KOPT-K1 (cell line): ENCODE data around the gene RHBDL2.
A peak's percentile ranks its signal among the peaks of the same experiment; 100 is the strongest.
"Not testable (repeated sequence)": the region's sequence is repeated elsewhere in the genome, so short reads cannot be mapped to it uniquely, and the experiment has no call there.

Experiments
- H3K27ac ChIP-seq: fragments of 200-600 bp; sonication (generic); 2 replicates; pipeline ENCODE4 v1.5.1; 2016; ENCODE audit warnings: antibody characterized with exemption, mild to moderate bottlenecking, low read depth, low read length; ENCODE audit not compliant: poor library complexity, severe bottlenecking
- H3K36me3 ChIP-seq: fragments of 200-600 bp; sonication (generic); 2 replicates; pipeline ENCODE4 v1.5.1; 2017; ENCODE audit warnings: antibody characterized with exemption, mild to moderate bottlenecking, low read length, moderate library complexity; ENCODE audit not compliant: insufficient read depth
- H3K9me3 ChIP-seq: fragments of 200-600 bp; sonication (generic); 2 replicates; pipeline ENCODE4 v1.5.1; 2017; ENCODE audit warnings: antibody characterized with exemption, low read length, mild to moderate bottlenecking; ENCODE audit not compliant: insufficient read depth, poor library complexity, severe bottlenecking

The RHBDL2 gene

DNA sequence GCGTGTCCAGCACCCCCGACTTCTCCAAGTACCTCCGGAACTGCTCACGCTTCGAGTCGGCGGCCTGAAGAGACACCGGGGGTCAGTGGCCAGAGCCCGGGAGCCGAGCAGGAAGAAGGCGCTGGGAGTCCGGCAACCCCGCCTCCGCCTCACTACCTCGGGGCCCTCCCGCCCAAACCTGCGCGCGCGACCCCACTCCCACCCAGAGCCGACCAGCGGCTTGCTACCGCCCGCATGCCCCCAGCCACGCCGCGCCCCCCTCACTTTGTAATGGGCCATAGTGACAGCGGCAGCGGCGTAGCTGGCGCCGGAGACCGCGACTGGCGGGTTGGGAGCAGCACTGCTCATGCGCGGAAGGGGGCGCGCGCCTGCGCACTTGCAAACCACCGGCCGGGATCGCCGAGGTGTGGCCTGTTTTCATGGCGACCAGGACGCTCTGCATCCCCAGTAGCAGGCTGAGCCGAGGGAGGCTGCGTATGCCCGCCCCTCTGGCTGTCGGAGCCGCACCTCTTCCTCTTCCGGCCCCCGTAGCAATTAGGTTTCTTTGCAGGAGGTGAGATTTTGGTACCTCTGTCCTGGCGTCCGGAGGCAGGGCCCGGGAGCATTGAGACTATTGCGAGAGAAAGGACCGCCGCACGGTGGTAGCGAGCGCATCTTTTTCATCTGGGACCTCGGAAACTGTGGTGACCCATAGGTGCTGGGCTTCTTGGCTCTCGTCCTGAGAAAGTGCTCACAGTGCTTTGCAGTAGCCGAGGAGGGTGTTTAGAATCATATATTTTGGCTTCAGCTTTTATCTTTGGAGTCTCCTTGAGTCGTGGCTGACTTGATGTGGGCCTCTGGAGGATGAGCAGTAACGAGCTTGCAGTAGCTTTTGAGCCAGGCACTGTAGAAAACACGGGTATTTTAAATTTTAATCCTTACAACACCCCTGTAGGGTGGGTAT, 68.3 kb downstream of the RHBDL2 start, which contains the start of gene MYCBP:
Gene MYCBP, minus strand, starts transcription at position 322 of the 943 bp plus-strand sequence. Its CDS starts 43 bp downstream, at position 279.
- no peaks in the 10 kb centered on the region for H3K9me3 ChIP-seq
- no peaks in the 10 kb centered on the region for H3K36me3 ChIP-seq
- peak within 1 kb of the TSS; percentile 56 for H3K27ac ChIP-seq

GRCh38 chr1:38872401-38873026, 69.1 kb downstream of the RHBDL2 start:
- peak overlapping the region; percentile 56 for H3K27ac ChIP-seq
- peaks cover 5% of the 10 kb centered on the region; the same call in 1 of the 2 replicates for H3K36me3 ChIP-seq
- no peaks in the 10 kb centered on the region for H3K9me3 ChIP-seq

GRCh38 chr1:38870996-38871395, 70.6 kb downstream of the RHBDL2 start:
- H3K9me3 ChIP-seq = no peaks in the 10 kb centered on the region
- H3K36me3 ChIP-seq = peaks cover 20% of the 10 kb centered on the region; the same call in 1 of the 2 replicates

GRCh38 chr1:38867208-38867607, 74.4 kb downstream of the RHBDL2 start:
- H3K36me3 ChIP-seq = peaks cover 51% of the 10 kb centered on the region
- H3K9me3 ChIP-seq = no peaks in the 10 kb centered on the region
- no peak overlapping the region for H3K27ac ChIP-seq

More at GRCh38 chr1:38870996-38871395, 70.6 kb downstream of the RHBDL2 start:
- no peak overlapping the region for H3K27ac ChIP-seq

- Histone ChIP-seq H3K27ac (no peak overlapping the region), H3K9me3 (no peaks in the 10 kb centered on the region), H3K36me3 (peaks cover 51% of the 10 kb centered on the region)
These were observed 76.4 kb downstream of the RHBDL2 start for GRCh38 chr1:38865112-38865715.

DNA sequence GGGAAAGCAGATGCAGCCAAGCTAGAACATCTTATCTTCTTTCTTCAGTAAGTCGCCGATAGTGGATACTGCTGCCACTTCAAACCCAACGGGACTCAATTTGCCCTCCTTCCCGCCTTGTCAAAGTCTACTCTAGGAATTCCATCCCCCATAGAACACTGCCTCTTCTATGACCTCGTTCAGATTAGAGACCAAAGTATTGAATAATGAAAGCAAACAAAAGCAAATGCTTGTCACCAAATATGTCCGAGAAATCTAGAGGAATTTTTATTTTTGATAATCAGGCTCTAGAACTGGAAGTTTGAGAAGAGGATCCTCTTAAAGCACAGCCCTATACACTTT, 81.2 kb downstream of the RHBDL2 start:
- Histone ChIP-seq H3K9me3 (no peaks in the 10 kb centered on the region), H3K27ac (peak overlapping the region; percentile 65), H3K36me3 (peaks cover 40% of the 10 kb centered on the region)

- Histone ChIP-seq H3K36me3 (peaks cover 40% of the 10 kb centered on the region), H3K9me3 (no peaks in the 10 kb centered on the region), H3K27ac (peak within 1 kb of the TSS; percentile 65)
These were observed 81.8 kb downstream of the RHBDL2 start, which contains the start of gene RRAGC for GRCh38 chr1:38859561-38860453. RRAGC (minus strand) TSS chr1:38859772; CDS start chr1:38859646, 126 bp downstream.

DNA sequence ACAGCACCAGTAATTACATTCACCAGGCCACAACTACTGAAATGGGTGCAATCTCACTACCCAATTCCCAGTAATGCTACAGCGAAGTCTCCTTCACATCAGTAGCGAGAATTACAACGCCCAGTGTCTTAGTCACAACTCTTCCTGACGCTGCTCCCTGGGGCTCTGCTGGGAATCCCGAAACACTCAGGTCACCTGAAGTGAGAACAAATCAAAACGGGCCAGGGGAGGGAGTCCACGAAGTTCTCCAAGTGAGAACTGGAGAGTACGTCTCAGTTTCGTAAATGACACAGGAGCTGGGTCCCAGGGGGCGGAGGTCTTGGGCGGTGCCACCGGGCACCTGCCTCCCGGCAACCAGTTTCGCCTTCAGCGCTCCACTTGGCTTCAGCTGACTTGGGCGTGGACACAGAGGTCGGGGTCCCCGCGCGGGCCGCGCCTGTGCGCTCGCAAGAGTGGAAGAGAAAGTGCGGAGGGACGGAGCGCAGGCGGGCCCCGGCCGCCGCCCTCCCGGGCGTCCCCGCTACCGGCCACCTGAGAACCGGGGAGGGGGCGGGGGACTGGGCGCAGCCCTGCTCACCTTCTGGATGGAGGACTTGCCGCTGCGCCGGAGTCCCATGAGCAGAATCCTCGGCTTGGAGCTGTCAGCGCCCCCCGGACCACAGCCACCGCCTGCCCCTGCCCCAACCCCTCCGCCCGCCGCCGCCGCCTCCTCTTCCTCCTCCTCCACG, 82.6 kb downstream of the RHBDL2 start:
- H3K36me3 ChIP-seq = peaks cover 36% of the 10 kb centered on the region
- no peaks in the 10 kb centered on the region for H3K9me3 ChIP-seq
- peak overlapping the region; percentile 39 for H3K27ac ChIP-seq

DNA sequence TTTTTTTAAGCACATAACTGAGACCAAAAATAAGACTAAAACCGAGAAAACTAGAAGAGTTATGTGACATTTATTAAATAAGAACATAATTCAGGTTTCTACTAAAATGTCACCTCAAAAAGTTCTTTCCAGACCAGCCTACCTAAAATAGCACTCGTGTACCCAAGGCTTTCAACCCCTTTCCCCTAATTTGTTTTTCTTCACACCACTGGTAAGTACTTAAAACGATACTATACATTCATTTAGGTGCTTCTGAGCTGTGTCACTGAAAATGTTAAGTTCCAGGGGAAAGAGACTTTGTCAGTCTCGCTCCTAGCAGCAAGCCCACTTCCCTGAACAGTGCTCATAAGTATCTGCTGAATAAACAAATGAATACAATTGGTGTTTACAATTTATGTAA, 88.8 kb downstream of the RHBDL2 start:
- H3K9me3 ChIP-seq = no peaks in the 10 kb centered on the region
- no peak overlapping the region for H3K27ac ChIP-seq
- H3K36me3 ChIP-seq = peaks cover 70% of the 10 kb centered on the region

DNA sequence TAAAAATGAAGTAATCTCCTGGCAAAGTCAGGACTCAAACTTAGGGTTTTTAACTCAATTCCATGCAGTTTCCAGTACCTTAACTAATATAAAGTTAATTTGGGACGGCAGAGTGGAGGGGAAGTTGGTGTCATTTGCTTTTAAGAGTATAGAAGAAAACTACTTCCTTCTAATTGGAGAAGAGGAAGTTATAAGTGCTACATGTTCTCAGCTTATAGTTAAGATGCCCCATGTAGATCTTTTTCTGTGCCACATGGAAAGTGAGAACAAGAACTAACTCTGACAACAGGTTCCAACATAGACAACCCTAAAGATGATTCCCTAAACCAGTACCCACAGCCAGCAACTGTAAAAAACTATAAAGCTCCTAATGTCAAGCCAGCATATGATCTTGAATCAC, 93.6 kb downstream of the RHBDL2 start:
- no peak overlapping the region for H3K27ac ChIP-seq

DNA sequence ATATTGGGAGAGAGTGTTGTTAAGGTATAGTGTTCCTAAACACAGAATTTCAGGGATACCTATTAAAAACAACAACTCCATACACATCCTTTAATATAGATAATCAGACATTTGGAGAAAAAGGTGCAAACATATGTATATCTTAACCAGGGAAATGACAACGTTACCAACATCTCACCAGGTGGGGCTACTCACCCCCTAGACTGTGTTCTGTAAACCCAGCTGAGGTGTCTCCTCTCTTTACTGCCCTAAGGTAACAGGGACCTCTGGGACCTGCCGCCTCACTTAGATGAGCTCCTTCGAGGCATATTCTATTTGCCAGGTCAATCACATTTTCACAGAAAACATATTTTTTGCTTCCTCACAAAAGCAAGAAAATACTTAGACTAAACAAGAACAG, 95.4 kb downstream of the RHBDL2 start:
- H3K27ac ChIP-seq = no peak overlapping the region
- no peaks in the 10 kb centered on the region for H3K9me3 ChIP-seq
- peaks cover 79% of the 10 kb centered on the region for H3K36me3 ChIP-seq

More for the DNA sequence above, 93.6 kb downstream of the RHBDL2 start:
- Histone ChIP-seq H3K9me3 (no peaks in the 10 kb centered on the region), H3K36me3 (peaks cover 83% of the 10 kb centered on the region)

- H3K27ac ChIP-seq, H3K9me3 ChIP-seq: not testable (repeated sequence)
- peaks cover 81% of the 10 kb centered on the region for H3K36me3 ChIP-seq
These were observed 96.5 kb downstream of the RHBDL2 start for GRCh38 chr1:38845088-38845487.

GRCh38 chr1:38840281-38840680, 101.3 kb downstream of the RHBDL2 start:
- Histone ChIP-seq H3K9me3 (no peaks in the 10 kb centered on the region), H3K27ac (no peak overlapping the region), H3K36me3 (peaks cover 69% of the 10 kb centered on the region)

DNA sequence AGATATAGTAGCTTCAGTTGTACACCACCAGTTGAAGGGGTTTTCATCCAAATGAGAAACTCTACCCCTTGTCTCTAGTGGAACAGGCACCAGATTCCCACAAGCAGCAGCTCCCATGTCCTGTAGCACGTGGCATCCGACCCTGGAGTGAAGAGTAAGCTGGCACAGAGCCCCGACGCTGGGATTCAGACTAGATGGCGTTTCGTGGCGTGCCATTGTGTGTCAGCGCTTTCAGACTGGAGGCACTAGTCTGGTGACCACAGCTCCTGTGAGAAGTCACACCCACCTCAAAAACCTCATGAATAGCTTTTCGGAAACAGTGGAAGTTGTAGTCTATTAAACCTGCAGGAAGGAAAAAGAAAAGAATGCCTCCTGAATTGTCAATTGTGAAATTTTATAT, 102.3 kb downstream of the RHBDL2 start:
- H3K36me3 ChIP-seq = peaks cover 61% of the 10 kb centered on the region
- no peaks in the 10 kb centered on the region for H3K9me3 ChIP-seq
- H3K27ac ChIP-seq = no peak overlapping the region
